Stimulated activated naive CD8-positive, alpha-beta T cell treated with anti-CD3 and anti-CD28 coated beads, Interleukin-15, Interleukin-2, amounts not matched to agents 100 U/mL and 50 U/mL, for 24 hours (primary cell): ENCODE data around the gene CCDC116.
"Not testable (repeated sequence)": the region's sequence is repeated elsewhere in the genome, so short reads cannot be mapped to it uniquely, and the experiment has no call there.

ENCODE experiments used
- ATAC-seq: fragments of 150-1000 bp; cut with Tn5 transposase; one replicate; pipeline ENCODE4 v1.10.0; 2021
- DNase-seq: peaks from one replicate; pipeline ENCODE4 v3.0.0; 2021

CCDC116 gene, protein sequence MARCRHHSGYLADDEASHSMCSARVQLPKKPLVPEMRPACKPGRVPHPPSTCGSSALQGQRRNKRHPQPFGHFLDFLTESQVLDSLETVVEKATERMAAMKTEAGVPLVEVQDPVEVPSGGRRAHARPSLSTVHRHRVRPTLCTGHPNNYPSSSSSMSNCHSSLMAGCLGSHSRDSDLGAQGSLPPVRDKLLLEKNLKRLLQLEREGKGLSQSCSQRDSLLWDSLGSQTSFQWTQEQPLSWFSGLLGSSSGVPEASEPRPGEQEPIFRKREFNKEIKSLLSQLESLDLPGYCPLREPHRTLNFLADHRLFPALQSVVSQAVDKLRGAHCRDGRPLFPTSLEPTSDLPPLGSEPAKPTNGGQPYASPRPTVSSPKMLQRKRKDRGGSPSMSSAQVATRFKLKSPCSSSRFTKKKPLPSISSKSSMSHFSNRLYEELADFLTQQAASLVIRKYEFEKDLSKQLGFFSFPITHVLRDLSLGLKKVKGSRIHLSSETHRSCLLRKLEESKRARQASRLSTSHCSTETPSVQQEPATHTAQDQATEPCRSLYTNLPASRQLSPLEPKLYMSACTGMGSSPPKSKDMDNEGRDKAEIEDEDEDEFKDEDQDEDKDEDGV

DNA sequence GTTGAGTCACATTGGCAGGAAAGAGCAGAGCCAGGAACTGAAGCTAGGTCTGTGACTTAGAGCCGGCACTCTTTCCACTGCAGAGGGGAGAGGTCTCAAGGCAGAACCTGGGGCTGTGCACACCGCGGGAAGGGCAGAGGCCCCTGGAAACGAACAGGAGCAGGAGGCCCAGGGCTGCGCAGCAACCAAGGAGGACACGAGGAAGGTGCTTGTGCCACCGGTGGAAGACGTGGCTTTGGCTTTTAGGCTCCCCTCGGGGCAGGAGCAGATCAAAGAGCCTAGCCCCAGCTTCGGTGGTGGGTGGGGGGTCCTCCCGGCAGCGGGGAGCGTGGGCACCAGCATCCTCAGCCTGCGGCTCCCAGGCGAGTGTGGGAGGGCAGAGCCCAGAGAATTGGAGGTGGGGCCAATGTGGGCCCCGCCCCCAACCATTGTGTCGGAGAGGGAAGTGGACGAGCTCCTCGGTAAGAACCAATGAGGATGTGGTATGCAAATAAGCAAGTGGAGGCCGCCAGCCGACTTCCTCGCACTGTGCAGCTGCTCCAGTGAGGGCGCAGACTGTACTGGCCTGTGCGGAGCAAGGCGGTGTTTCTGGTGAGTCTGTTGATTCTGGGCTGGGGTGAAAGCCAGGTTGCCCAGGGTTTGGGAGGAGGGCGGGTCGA is at the start of gene CCDC116:
Gene CCDC116, plus strand, starts transcription at position 524 of the 659 bp plus-strand sequence. CDS start 422 bp downstream, outside the sequence.
- DNase-seq, result peak; percentile 69
- ATAC-seq, result peak; percentile 7

DNA sequence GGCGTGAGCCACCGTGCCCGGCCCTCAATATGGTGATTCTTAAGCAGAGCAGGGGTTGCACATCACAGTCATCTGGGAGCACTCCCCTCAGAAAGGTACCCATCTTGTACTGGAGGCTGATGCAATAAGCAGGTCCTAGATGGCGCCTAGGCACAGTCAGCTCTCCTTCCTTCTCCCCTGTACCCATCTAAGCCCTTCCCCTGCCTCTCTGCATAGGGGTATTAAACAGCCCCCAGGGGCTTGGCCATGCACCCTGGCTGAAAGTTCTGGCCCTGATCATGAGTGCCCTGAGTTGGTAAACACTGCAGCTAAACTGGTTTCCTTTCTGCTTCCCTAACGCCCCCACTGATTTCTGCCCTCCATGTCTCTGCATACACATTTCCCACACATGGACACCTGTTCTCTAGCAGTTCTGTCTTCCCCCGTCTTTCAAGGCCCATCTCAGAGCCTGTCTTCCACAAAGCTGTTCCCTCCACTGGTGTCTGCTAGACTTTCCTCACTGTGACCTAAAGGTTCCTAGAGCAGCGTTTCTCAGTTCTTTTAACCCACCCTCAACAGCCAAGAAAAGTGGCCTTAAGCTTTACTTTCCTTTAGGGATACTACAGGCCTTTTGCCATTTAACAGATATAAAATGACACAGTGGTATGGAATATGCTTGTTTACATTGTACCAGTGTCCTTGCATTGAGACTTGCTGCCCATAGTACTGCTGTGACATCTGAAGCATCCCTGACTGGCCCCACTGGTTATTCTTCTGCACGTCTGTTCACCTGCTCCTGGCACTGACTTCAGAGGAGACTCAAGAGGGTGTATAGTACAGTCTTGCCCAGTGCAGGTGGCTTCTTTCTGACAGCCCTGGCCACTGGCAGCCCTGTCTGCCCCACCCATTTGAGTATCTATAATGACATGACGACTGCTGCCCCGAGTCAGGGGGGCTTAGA is 49.5 kb upstream of the CCDC116 start:
- no peak for ATAC-seq
- no peak for DNase-seq

DNA sequence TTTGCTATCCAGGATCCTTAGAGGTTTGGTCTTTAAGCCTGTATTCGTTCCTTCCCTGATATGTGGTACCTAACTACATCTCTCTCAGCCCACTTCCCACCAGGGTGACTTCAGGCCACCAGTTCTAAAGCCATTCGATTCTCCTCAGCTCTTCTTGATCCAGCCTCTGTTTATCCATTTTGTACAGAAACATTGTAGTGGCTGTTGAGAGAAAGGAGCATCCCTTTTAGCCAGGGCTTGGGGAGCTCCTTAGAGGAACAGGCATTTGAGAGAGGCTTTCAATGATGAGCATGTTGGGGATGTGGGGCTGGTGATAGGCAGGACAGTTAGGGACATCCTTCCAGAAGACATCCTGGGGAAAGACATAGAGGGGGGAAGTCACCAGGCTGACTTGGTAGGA is 47.2 kb upstream of the CCDC116 start:
- no peak for ATAC-seq
- DNase-seq, result no peak

DNA sequence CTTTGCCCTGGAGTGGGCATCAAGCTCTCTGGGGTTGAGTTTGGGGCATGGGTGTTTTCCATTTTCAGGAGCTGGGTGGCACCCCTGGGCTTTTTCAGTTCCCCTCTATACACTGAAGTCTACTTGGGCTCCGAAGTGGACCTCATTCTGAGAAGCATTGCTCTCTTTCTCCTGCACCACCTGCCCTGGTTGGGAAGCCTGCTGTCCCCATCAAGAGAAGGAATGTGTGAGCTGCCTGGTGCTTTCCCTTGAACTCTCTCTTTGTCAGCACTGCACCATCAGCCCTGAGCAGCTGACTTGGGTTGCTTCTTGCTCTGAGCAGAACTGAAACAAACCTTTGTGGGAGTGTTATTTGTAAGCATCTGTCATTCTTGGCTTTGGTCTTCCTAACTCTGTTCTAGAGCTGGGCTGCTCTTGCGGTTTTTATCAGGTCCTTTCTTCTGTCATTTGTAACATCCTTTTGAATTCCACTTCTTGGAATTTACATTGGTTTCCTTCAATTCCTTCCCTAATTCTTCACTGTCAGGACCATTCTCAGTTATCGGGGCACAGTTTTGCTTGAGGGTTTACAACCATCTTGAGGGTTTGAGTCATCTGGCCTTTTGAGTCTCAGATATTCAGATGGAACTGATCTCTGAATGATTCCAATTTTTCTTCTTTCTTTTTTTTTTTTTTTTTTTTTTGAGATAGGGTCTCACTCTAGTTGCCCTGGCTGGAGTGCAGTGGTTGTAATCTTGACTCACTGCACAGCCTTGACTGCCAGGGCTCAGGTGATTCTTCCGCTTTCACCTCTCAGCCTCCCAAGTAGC is 44.6 kb upstream of the CCDC116 start:
- DNase-seq (peak; percentile 55), ATAC-seq (peak; percentile 98)

DNA sequence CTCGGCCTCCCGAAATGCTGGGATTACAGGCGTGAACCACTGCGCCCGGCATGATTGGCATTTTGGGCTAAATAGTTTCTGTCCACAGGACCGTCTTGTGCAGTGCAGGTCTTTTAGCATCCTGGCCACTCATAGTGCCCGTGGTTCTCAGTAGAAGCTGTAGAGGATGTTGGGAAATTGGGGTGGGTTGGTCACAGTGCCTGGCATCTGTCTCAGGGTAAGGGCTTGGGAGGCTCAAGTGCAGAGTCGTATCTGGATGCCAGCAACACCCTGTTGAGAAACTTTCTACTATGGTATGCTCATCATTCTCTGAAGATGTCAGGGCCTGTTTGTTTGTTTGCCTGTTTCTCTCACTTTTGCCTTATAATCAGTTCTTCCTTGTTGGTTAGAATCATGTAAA is 43.2 kb upstream of the CCDC116 start:
- no peak for DNase-seq
- no peak for ATAC-seq

DNA sequence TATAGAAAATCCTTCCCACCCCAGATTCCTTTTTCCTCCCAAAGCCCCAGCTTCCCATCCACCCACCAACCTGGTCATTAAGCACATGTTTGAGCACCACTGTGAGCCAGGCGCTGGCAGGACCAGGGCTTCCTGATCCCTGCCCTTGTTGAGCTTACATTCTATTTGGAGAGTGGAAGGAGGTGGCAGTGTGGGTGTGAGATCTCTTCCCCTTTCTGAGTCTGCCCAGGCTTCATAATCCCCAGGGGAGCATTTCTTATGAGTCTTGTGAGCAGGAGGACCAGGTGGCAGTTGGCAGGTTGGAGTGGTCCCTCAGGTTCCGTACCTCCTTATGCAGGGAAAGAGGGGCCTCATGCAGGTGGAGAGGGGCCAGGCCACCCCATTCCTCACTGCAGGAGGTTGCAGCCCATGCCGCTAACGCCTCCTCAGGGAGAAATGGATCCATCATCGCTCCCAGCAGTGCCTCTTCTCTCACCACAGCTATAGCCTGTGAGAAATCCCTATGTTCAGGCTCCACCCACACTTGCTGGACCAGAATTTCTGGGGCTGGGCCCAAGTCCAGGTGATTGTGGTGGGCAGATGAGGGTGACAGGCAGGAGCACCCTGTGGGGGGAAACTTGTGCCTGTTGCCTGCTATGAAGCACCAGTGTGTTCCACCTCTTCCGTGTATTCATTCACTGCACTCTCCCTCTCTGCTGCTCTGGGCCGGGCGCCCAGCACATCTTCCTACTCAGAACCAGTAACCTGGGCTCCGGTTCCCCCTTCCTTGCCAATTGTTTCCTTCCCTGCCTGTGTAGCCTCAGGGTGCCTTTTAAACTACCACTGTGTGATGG is 41.5 kb upstream of the CCDC116 start:
- DNase-seq (no peak), ATAC-seq (no peak)

DNA sequence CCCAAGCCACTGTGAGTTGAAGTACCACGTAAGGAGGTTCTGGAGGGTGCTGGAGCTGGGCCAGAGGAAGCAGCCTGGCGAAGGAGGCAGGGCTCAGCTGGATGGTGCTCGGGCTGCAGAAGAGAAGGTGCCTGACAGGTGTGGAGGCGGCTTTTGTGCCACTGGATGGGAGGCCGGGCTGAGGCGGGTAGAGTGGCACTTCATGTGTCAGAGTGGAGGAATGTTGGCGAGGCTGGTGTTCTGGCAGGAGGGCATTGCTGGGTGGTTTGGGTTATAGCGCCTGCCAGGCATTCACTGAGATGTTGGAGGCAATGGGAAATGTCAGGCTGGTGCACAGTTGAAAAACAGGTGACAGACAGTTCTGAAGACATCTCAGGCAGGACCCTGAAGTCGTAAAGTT is 40.9 kb upstream of the CCDC116 start:
- ATAC-seq (no peak), DNase-seq (no peak)

DNA sequence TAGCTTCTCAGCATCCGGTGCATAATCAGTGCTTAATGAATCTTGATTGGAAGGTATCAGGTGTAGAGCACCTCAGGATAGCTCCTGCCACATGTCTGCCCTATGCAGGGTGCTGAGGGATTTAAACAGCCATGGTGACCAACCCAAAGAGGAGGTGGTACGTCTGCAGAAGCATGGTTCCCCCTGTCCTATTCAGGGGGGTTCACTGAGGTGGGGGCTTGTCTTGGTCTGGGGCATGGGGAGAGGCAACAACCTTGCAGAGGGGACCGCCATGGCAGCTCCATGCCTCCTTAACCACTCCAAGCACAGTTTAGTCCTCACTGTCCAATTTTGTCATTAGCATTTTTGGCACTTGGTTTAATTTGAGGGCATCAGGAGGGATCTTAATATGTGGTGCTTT is 40.1 kb upstream of the CCDC116 start:
- DNase-seq, result no peak
- no peak for ATAC-seq

DNA sequence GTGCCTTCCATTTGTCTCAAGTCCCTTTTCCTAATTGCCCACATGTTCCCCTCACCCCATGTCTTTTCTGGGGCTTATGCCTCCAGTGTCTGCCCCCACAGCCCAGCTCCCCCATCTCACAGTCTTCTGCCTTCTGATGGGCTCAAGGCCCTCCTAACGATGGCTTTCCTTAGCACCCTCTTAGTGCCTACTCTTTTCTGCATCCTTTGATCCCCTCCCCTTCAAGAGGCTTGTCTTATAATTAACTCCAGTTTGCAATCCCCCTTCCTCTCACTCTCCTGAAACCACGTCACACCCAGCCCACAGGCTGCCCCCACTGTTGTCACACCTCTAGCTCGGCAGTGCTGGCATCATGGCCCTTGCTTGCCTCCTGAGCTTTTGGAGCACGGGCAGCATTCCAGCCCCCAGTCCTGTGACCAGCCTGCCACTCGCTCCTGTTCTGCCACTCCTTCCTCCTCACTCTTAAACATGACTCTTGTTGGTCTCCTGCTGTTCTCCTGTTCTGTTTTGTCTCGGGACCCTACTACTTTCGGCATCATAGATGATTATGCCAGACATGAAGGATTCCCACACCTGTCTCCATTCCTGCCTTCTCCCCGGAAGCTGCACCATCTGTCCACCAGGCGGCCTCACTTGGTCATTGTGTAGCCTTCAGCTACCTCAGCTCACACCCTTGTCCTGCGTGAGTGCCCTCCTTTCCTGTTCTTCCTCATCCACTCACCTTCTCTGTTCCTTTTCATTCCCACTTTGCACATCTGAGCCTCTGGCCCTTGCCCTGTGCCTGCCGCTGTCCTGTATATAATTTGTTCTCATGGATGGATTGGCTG is 38.9 kb upstream of the CCDC116 start:
- ATAC-seq (no peak), DNase-seq (no peak)

DNA sequence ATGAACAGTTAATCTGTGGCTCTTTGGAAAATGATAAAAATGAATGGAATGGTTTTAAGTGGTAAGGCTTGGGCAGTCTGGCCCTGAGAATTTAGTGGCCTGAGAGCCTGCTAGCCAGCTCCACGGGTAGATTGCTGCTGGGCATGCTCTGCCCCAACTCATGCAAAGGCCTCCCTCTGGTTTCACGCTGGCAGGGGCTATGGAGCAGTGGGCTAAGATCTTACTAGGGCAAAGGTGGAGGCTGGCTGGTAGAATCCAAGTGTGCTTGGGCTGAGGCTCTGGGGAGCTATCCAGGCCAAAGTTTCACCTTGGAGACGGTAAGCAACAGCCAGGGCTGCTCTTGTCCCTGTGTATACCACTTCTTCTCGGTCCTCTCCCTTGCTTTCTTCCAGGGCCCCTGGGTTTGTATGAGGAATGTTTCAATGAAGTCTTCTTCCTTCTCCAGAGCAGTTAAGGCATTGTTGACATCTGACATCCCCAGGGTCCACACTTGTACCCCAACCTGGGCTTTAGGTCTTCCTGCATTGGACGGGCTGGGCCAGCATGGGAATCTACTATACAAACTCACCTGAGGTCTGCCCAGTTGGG is 37.6 kb upstream of the CCDC116 start:
- DNase-seq (no peak), ATAC-seq (no peak)

DNA sequence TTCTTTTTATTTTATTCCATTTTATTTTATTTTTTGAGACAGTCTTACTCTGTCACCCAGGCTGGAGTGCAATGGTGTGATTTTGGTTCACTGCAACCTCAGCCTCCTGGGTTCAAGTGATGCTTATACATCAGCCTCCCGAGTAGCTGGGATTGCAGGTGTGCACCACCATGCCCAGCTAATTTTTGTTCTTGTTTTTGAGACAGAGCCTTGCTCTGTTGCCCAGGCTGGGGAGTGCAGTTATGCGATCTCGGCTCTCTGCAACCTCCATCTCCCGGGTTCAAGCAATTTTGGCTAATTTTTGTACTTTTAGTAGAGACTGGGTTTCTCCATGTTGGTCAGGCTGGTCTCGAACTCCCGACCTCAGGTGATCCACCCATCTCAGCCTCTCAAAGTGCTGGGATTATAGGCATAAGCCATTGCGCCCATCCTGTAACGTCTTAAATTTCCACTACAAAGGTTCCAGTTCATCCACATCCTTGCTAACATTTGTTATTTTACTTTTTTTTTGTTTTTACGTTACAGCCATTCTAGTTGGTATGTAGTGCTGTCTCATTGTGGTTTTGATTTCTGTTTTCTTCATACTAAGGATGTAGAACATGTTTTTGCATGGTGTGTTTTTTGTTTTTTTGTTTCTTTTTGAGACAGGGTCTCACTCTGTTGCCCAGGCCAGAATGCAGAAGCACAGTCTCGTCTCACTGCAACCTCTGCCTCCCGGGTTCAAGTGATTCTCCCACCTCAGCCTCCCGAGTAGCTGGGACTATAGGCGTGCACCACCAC is 36.0 kb upstream of the CCDC116 start:
- DNase-seq, ATAC-seq: not testable (repeated sequence)

DNA sequence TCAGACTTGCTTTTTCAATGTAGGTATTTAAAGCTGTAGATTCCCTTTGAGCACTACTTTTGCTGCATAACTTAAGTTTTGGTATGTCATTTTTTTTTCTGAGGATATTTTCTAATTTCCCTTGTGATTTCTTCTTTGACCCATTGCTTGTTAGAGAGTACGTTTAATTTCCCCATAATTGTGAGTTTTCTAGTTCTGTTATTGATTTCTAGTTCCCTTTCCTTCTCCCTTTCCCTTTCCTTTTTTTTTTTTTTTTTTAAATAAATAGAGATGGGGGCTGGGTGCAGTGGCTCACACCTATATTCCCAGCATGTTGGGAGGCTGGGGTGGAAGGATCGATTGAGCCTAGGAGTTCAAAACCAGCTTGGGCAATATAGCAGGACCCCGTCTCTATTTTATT is 34.3 kb upstream of the CCDC116 start:
- ATAC-seq (no peak), DNase-seq (no peak)

DNA sequence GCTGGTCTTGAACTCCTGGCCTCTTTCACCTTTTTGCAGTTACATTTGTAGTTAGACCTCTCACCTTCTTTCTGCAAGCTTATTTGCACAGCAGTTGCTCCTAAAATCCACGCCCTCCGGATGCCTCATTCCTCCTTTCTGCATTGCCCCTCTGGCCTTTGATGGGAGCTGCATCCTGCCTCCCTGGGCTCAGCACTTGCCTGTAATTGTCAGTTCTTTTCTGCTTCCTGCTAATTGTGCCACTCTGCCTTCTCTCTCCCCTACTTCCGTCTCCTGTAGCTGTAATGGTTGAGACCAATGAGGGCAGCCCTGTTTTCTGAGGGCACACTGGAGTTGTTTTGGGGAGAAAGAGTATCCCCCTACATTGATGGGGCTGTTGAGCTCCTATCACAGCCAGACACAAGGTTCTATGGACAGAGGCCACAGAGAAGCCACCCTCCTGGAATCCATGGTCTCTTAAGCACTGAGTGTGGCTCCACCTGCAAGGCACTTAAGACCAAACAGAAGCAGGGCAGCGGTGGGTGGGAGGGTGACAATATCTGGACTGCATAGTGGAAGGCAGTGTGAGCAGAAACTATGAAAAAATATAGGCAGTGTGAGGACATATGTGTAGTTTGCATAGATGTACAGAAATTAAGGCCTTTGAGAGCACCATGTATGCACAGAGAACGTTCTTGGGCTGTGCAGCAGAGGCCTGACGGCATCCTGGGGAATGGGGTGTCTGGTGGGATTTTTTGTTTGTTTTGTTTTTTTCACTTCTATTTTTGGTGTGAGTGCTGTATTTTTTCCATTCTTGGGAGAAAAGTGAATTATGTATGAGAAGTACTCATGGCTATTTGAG is 33.3 kb upstream of the CCDC116 start:
- ATAC-seq, result no peak
- DNase-seq, result no peak

DNA sequence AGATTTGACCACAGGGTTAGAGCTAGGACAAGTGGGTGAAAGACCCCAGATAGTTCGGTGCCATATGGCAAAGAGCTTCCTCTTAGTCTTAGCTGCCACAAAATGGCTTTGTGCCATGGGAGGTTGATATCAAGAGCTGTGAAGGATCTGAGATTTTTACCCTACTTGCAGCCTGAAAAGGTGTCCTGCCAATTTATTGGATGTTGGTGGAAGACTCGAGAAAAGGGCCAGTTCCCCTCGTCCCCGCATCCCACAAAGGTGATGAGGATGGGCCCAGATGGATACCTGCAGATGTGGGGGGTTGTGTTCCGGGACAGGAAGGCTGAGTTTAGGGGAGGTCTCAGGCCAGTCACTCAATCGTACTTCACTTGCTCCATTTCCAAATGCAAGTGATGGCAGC is 30.0 kb upstream of the CCDC116 start:
- ATAC-seq (no peak), DNase-seq (no peak)

DNA sequence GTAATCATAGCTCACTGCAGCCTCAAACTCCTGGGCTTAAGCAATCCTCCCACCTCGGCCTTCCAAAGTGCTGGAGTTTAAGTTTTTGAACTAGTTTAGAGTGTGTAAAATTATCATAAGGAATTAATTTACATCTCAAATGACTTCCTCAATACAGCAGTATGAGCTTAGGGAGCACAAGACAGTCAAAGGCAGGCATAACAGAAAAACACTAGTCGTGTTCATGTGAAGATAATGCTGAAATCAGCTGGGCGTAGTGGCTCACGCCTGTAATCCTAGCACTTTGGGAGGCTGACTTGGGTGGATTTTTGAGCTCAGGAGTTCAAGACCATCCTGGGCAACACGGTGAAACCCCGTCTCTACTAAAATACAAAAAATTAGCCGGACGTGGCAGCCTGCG is 28.6 kb upstream of the CCDC116 start:
- DNase-seq (no peak), ATAC-seq (no peak)

DNA sequence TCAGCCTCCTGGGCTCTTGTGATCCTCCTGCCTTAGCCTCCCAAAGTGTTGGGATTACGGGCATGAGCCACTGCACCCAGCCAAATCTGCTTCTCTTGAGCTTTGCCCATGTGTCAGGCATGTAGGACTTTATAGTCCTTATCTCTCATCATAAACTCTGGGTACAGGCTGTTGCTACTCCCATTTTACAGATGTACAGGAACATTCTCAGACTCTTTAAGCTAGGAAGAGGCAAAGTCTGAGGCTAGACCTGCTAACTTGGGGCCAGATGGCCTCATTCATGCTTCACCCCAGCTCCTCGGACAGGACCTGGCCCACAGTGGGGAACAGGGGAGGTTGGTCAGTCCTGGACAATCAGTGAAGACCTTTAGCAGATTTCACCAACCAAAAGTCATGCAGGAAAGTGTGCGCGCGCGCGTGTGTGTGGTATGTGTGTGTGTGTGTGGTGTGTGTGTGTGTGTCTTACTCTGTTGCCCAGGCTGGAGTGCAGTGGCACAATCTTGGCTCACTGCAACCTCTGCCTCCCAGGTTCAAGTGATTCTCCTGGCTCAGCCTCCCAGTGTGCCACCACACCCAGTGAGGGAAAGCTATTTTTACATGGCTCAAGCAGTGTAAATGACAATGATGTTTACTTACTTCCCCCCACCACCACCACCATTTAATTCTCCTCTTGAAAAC is 26.5 kb upstream of the CCDC116 start:
- no peak for DNase-seq
- ATAC-seq, result no peak

DNA sequence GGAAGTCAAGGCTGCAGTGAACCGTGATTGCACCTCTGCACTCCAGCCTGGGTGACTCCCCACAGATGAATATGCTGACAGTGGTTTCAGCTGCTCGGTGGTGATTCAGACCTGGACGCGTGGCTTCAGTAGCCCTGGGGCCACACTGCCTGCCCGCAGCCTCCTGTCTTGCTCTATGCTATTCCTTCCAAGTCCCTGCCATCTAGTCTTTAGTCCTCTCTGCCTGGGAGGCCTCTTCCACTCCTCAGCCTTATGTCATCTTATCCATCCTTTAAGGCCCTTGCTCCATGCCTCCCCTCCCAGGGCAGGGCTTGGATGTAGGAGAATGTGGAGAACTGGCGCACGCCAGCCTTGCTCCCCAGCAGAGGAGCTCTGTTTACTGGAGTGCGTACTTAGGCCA is 25.8 kb upstream of the CCDC116 start:
- DNase-seq (no peak), ATAC-seq (no peak)
